HepG2 (cell line): Measurements from ENCODE around the gene NDOR1. TPM values are rescaled to one million over a fixed set of nuclear protein-coding genes. Genes with fewer than 3 reads are reported as not detected.

ENCODE experiments used
- CREB1 ChIP-seq, 2 experiments: fragments of 450-650 bp in 1 of 2; IDR thresholded peaks; 2 replicates each; pipeline ENCODE4 v1.6.1; 2016 to 2017; ENCODE audit warnings: control low read depth in 1 of 2, mild to moderate bottlenecking in 1 of 2, missing compliant biosample characterization in 1 of 2, missing genetic modification characterization in 1 of 2
- HNRNPLL ChIP-seq: fragments of 200-400 bp; formaldehyde crosslinking; IDR thresholded peaks from 2 replicates; pipeline ENCODE4 v1.6.1; 2017; ENCODE audit warnings: mild to moderate bottlenecking, low read depth, low read length; ENCODE audit not compliant: poor library complexity, severe bottlenecking
- RXRA ChIP-seq: sonication (generic); formaldehyde crosslinking; IDR thresholded peaks from 2 replicates; pipeline ENCODE4 v1.5.1; 2020; ENCODE audit warnings: missing genetic modification reagents
- polyA plus RNA-seq, 8 experiments: library from polyadenylated mRNA; depleted of rRNA in 3 of 8; stranded (reverse) in 7 of 8; unstranded in 1 of 8; fragments of >200 nt; fragmentation: Illumina TruSeq in 4 of 8; extraction: Trizol in 4 of 8; gene quantifications; 2 replicates each; pipeline versions ENCODE4 v1.2.1 to v1.2.3, GENCODE V29; 2011 to 2016; ENCODE audit warnings: low read depth in 4 of 8, missing spikeins in 1 of 8, mixed read lengths in 1 of 8; ENCODE audit not compliant: insufficient read depth in 1 of 8
- total RNA-seq, 5 experiments: library from RNA; depleted of rRNA; stranded (reverse); fragments of >200 nt; fragmentation: Illumina TruSeq; extraction: Trizol; gene quantifications; 2 replicates each; pipeline ENCODE4 v1.2.3, GENCODE V29; 2016; ENCODE audit warnings: low read depth in 1 of 5
- TF ChIP-seq, protein P1 (sequence below): sonication (generic); formaldehyde crosslinking; IDR thresholded peaks from 2 replicates; pipeline ENCODE4 v1.4.0; 2020; ENCODE audit warnings: missing genetic modification reagents
- TF ChIP-seq, protein P2 (sequence below), 2 experiments: sonication (generic) in 1 of 2; formaldehyde crosslinking in 1 of 2; IDR thresholded peaks; 2 replicates each; pipeline versions ENCODE4 v1.4.0 to v1.6.1; 2016 to 2020; ENCODE audit warnings: borderline replicate concordance in 1 of 2, low read depth in 1 of 2, mild to moderate bottlenecking in 1 of 2, missing genetic modification reagents in 1 of 2
- TF ChIP-seq, protein P3 (sequence below): sonication (generic); formaldehyde crosslinking; IDR thresholded peaks from 2 replicates; pipeline ENCODE4 v1.4.0; 2020; ENCODE audit warnings: missing genetic modification reagents, mild to moderate bottlenecking, borderline replicate concordance
- TF ChIP-seq, protein P4 (sequence below): sonication (generic); formaldehyde crosslinking; IDR thresholded peaks from 2 replicates; pipeline ENCODE4 v1.5.0; 2020; ENCODE audit warnings: mild to moderate bottlenecking, missing genetic modification reagents, moderate library complexity
- TF ChIP-seq, protein P5 (sequence below): sonication (generic); formaldehyde crosslinking; conservative IDR thresholded peaks from 2 replicates; pipeline ENCODE4 v1.4.0; 2020; ENCODE audit warnings: missing genetic modification reagents
- TF ChIP-seq, protein P6 (sequence below): sonication (generic); formaldehyde crosslinking; IDR thresholded peaks from 2 replicates; pipeline ENCODE4 v1.4.0; 2020; ENCODE audit warnings: missing genetic modification reagents, borderline replicate concordance

Gene NDOR1
- total and polyA plus RNA-seq, 2 of the 13 experiments (the other 11 are each of a cell fraction or from before 2014, with no cell fraction given): 3.6 to 8.7 TPM

DNA sequence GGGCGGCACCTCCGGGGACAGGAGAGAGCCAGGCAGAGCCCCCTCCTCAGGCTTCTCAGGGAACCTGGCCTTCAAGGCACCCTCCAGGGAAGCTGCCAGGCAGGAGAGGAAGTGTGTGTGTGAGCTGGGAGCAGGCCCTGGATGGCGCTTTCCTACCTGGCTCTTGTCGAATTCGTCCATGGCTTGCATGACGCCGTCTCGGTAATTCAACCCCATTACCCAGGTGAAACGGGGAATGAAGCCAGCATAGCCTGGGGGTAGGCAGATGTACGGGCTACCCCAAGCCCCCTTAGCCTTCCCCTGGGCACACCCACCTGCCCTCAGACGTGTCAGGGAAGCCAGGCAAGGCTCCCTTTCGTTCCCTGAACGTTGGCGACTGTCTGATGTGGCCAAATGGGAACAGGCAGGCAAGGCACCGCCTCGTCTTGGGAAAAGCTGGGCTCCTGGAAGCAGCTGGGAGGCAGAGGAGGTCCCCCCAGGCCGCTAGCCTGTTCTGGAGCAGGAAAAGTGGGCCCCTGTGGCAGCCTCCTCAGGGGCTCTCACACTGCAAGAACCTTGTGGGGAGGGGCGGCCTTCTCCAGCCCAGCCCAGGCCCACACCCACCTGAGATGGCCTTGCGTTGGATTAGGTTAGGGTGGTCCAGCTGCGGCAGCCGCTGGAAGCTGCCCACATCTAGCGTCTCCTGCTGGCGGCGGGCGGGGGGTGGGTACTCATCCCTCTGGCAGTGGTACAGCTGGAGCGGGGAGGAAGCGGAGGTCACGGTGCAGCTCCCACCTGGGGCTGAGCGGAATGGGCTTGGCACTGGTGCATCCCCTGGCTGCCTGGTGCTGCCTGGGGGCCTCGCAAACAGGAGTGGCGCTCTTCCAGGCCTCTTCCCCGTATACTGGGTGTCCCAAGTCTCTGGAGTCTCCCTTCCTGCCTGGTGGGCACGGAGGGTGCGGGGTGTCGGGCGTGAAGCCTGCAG is 39.3 kb downstream of the NDOR1 start (continued):
- TF ChIP-seq HNRNPLL: peak; percentile 4
- no peak for TF ChIP-seq CREB1 (IDR thresholded peaks at IDR 0.05)
- no peak for TF ChIP-seq CREB1 (CRISPR knock-in tag; IDR thresholded peaks at IDR 0.05)
- TF ChIP-seq, protein P1, sequence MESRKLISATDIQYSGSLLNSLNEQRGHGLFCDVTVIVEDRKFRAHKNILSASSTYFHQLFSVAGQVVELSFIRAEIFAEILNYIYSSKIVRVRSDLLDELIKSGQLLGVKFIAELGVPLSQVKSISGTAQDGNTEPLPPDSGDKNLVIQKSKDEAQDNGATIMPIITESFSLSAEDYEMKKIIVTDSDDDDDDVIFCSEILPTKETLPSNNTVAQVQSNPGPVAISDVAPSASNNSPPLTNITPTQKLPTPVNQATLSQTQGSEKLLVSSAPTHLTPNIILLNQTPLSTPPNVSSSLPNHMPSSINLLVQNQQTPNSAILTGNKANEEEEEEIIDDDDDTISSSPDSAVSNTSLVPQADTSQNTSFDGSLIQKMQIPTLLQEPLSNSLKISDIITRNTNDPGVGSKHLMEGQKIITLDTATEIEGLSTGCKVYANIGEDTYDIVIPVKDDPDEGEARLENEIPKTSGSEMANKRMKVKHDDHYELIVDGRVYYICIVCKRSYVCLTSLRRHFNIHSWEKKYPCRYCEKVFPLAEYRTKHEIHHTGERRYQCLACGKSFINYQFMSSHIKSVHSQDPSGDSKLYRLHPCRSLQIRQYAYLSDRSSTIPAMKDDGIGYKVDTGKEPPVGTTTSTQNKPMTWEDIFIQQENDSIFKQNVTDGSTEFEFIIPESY (CRISPR knock-in tag): peak; percentile 98
- TF ChIP-seq, protein P2, sequence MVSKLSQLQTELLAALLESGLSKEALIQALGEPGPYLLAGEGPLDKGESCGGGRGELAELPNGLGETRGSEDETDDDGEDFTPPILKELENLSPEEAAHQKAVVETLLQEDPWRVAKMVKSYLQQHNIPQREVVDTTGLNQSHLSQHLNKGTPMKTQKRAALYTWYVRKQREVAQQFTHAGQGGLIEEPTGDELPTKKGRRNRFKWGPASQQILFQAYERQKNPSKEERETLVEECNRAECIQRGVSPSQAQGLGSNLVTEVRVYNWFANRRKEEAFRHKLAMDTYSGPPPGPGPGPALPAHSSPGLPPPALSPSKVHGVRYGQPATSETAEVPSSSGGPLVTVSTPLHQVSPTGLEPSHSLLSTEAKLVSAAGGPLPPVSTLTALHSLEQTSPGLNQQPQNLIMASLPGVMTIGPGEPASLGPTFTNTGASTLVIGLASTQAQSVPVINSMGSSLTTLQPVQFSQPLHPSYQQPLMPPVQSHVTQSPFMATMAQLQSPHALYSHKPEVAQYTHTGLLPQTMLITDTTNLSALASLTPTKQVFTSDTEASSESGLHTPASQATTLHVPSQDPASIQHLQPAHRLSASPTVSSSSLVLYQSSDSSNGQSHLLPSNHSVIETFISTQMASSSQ (IDR thresholded peaks at IDR 0.05; ENCODE audit: low read depth): no peak
- TF ChIP-seq, protein P2 (CRISPR knock-in tag; IDR thresholded peaks at IDR 0.05; ENCODE audit: borderline replicate concordance): peak; percentile 17; the same call in 1 of the 2 replicates
- TF ChIP-seq, protein P3, sequence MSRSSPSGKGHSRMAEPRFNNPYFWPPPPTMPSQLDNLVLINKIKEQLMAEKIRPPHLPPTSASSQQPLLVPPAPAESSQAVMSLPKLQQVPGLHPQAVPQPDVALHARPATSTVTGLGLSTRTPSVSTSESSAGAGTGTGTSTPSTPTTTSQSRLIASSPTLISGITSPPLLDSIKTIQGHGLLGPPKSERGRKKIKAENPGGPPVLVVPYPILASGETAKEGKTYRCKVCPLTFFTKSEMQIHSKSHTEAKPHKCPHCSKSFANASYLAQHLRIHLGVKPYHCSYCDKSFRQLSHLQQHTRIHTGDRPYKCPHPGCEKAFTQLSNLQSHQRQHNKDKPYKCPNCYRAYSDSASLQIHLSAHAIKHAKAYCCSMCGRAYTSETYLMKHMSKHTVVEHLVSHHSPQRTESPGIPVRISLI (CRISPR knock-in tag): no peak
- TF ChIP-seq RXRA (CRISPR knock-in tag): no peak
- TF ChIP-seq, protein P4, sequence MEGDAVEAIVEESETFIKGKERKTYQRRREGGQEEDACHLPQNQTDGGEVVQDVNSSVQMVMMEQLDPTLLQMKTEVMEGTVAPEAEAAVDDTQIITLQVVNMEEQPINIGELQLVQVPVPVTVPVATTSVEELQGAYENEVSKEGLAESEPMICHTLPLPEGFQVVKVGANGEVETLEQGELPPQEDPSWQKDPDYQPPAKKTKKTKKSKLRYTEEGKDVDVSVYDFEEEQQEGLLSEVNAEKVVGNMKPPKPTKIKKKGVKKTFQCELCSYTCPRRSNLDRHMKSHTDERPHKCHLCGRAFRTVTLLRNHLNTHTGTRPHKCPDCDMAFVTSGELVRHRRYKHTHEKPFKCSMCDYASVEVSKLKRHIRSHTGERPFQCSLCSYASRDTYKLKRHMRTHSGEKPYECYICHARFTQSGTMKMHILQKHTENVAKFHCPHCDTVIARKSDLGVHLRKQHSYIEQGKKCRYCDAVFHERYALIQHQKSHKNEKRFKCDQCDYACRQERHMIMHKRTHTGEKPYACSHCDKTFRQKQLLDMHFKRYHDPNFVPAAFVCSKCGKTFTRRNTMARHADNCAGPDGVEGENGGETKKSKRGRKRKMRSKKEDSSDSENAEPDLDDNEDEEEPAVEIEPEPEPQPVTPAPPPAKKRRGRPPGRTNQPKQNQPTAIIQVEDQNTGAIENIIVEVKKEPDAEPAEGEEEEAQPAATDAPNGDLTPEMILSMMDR: peak; percentile 27; the same call in 1 of the 2 replicates
- TF ChIP-seq, protein P5, sequence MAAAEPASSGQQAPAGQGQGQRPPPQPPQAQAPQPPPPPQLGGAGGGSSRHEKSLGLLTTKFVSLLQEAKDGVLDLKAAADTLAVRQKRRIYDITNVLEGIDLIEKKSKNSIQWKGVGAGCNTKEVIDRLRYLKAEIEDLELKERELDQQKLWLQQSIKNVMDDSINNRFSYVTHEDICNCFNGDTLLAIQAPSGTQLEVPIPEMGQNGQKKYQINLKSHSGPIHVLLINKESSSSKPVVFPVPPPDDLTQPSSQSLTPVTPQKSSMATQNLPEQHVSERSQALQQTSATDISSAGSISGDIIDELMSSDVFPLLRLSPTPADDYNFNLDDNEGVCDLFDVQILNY (CRISPR knock-in tag): no peak
- TF ChIP-seq, protein P6, sequence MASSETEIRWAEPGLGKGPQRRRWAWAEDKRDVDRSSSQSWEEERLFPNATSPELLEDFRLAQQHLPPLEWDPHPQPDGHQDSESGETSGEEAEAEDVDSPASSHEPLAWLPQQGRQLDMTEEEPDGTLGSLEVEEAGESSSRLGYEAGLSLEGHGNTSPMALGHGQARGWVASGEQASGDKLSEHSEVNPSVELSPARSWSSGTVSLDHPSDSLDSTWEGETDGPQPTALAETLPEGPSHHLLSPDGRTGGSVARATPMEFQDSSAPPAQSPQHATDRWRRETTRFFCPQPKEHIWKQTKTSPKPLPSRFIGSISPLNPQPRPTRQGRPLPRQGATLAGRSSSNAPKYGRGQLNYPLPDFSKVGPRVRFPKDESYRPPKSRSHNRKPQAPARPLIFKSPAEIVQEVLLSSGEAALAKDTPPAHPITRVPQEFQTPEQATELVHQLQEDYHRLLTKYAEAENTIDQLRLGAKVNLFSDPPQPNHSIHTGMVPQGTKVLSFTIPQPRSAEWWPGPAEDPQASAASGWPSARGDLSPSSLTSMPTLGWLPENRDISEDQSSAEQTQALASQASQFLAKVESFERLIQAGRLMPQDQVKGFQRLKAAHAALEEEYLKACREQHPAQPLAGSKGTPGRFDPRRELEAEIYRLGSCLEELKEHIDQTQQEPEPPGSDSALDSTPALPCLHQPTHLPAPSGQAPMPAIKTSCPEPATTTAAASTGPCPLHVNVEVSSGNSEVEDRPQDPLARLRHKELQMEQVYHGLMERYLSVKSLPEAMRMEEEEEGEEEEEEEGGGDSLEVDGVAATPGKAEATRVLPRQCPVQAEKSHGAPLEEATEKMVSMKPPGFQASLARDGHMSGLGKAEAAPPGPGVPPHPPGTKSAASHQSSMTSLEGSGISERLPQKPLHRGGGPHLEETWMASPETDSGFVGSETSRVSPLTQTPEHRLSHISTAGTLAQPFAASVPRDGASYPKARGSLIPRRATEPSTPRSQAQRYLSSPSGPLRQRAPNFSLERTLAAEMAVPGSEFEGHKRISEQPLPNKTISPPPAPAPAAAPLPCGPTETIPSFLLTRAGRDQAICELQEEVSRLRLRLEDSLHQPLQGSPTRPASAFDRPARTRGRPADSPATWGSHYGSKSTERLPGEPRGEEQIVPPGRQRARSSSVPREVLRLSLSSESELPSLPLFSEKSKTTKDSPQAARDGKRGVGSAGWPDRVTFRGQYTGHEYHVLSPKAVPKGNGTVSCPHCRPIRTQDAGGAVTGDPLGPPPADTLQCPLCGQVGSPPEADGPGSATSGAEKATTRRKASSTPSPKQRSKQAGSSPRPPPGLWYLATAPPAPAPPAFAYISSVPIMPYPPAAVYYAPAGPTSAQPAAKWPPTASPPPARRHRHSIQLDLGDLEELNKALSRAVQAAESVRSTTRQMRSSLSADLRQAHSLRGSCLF (CRISPR knock-in tag): no peak
